GM12873 (cell line): Measurements from ENCODE around the gene DCAF6.

Source experiments
- TF ChIP-seq, protein P1 (sequence below): IDR thresholded peaks from 2 replicates; pipeline ENCODE4 v1.5.1; 2012; ENCODE audit warnings: low read depth, mild to moderate bottlenecking, moderate library complexity, low read length, control low read depth; ENCODE audit not compliant: insufficient read depth; ENCODE audit errors: missing control alignments

Gene DCAF6

DNA sequence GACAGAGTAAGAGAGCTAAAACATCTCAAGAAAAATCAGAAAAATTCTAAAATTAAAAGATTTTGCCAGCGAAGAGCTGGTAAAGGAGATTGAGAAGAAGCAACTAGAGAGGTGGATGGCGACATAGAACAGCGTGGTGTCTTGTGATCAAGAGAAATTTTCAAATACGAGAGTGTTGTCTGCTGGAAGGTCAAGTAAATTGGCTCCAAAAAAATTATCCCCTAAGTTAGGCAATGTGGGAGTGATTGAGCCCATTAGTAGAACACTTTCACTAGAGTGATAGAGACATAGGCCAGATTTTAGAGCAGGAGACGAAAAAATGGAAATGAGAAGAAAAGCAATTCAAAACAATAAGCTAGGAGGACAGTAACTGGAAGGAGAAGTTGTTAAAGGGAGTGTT is 94.7 kb downstream of the DCAF6 start:
- TF ChIP-seq, protein P1, sequence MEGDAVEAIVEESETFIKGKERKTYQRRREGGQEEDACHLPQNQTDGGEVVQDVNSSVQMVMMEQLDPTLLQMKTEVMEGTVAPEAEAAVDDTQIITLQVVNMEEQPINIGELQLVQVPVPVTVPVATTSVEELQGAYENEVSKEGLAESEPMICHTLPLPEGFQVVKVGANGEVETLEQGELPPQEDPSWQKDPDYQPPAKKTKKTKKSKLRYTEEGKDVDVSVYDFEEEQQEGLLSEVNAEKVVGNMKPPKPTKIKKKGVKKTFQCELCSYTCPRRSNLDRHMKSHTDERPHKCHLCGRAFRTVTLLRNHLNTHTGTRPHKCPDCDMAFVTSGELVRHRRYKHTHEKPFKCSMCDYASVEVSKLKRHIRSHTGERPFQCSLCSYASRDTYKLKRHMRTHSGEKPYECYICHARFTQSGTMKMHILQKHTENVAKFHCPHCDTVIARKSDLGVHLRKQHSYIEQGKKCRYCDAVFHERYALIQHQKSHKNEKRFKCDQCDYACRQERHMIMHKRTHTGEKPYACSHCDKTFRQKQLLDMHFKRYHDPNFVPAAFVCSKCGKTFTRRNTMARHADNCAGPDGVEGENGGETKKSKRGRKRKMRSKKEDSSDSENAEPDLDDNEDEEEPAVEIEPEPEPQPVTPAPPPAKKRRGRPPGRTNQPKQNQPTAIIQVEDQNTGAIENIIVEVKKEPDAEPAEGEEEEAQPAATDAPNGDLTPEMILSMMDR, result no peak

DNA sequence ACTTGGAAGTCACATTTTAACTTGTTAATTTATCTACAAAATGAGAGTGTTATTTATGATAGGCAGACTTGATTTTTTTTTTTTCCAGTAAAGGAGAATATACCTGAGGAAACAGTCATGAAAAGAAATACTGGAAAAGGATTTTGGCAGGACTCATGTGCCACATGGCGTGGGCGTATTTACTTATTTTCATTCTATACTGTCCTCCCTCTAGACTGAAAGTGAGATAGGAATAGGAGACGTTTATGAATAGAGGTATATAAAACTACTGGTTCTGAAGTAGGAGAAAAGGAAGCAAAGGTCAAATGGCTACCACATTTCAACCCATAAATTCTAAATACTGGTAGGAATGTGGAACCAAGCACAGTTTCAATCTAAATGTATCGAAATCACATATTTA is 95.1 kb downstream of the DCAF6 start:
- TF ChIP-seq, protein P1, result no peak

DNA sequence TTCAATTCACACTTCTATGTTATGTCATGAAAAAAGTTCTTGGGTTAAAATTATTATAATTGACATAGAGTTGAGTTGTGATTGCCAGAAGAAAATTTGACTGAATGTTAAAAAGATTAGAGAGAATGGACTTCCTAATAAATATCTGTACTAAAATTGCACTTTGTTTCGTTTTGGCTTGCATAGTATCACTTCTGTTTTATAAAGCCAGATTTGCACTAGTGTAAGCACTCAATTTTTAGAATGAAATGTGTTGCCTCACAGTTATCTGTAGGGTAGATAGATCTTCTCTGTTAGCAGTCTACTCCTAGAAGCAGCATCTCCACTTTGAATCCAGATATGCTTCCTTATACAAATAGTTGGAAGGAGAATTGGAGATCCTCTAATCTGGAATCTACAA is 95.5 kb downstream of the DCAF6 start:
- TF ChIP-seq, protein P1, result no peak

DNA sequence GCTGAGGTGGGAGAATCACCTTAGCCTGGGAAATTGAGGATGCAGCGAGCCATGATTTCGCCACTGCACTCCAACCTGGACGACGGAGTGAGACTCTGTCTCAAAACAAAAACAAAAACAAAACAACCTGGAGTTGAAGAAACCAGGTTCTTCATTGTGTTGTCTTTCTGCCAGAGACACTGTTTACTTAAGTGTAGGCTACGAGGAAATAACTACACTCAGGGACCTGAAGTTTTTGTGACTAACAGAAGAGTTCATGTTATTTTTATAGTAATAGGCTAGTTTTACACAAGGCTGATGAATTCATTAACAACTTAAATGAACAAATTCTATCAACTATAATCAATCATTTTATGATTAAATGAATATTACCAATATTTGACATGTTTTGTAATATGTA is 98.9 kb downstream of the DCAF6 start:
- TF ChIP-seq, protein P1, result no peak

DNA sequence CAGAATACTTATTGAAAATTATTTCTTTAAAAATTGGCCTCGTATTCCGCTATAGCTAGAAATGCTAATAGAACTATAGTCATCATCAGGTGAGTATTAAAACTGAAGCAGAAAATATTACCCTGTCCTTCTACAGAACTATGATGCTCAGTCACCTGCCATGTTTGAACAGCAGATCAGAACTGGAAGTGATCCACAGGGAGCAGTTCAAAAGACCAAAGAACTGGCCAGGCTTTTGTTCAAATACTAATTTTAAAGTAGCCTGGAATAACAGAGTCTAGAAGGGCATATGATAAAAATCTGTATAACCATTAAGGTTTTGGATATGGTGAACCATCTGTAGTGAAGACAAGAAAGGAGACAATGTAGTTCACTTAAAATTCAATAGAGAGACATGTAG is 105.9 kb downstream of the DCAF6 start:
- TF ChIP-seq, protein P1, result no peak

DNA sequence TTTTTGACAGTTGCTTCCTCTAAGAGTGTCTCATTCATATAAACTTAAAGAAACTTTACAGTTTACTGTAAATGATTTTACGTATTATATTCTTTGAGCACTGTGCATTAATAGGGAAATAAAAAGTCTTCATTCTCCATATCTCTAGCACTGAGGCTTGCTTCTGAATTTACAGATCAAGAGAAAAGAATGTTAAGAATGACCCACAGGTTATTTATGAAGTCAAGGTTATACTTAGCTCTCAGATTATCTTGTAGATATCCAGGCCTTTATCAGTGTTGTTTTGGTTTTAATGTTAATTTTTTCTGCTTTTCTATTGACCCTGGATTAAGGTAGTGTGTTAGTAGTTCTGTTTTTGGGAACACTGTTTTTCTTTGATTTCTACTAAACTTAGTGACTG is 108.8 kb downstream of the DCAF6 start:
- TF ChIP-seq, protein P1, result no peak

DNA sequence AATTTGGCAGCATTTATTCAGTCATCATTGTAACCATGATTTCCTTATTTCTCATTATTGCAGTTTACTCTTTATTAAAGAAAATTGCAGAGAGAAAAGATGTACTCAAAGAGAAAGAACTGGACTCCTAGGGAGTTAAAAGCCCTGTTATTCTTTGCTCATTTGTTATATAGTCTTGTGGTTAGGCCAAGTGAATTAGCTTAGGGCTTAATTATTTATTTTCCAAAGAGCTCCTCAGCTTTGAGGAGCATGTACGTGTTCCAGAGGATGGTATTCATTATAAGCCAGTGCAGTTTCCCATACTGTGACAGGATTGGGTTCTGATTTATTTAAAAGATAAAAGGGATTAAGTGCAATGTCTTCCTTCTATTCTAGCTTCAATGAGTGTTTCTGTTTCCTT is 113.8 kb downstream of the DCAF6 start:
- TF ChIP-seq, protein P1, result no peak
